GM19397 (cell line): ENCODE measurements around the gene GPSM3.
"Not testable (repeated sequence)": the region's sequence is repeated elsewhere in the genome, so short reads cannot be mapped to it uniquely, and the experiment has no call there.

Source experiments
- ATAC-seq: cut with Tn5 transposase; IDR thresholded peaks from one replicate; pipeline ENCODE4 v1.9.1; 2021; ENCODE audit warnings: mild to moderate bottlenecking, moderate library complexity; ENCODE audit not compliant: unreplicated experiment

The GPSM3 gene

DNA sequence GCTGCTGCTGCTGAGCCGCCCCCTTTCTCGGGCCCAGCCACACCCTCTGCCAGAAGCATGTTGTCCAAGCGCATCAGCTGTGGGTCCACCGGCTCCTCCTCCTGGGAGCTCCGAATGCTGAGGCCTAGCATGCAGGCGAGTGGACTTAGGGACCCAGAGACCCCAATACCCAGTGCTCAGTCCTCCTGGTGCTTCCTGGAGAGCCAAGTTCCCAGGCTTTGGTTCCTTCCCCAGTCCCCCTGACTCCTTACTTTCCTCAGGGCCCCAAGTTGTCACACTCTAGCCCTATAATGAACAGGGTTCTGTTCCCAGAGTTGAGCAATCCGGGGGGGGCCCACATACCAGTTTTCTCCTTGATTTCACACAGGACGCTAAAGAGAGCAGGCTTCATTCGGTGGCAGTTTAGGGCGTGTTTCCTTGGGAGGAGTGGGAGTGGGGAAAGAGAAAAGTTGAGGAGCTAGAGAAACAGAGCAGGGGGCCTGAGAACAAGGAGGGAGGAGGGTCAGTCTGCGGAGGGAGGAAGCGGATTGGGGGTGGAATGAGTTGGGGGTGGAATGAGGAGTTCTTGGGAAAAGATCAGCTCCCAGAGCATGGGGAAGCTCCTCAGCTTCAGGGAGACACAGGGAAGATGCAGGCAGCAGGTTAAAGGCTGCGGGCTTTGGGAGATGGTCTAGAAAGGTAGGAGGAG lies 3.9 kb downstream of the GPSM3 start:
- no peak for ATAC-seq

DNA sequence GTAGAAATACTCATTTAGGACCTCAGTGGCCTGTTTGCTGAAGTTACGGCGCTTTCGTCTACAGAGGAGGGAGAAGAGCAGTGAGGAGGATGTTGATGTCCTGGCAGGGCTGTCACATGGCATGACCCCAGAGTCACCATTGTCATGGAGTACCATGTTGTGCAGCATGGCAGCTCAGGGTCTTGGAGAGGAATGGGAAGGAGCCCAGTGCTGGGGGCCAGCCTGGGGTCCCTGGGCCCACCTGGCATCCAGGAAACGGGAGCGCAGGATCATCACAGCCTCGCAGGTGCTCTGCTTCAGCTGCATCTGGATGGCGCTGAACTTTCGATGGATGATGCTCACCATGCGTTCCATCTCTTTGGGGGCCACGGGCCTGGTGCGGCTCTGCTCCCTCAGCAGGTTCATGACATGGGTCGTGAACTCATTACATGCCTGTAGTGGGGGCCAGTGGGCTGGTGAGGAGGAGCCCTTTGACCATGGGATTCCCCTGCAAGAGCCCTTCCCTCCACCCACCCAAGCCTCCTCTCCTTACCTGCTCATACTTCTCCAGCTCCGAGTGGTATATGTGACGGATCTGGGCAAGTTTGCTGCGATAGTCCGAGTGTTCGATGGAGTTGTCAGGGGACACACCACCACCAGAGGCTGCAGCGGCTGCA lies 4.6 kb downstream of the GPSM3 start:
- ATAC-seq = not testable (repeated sequence)

DNA sequence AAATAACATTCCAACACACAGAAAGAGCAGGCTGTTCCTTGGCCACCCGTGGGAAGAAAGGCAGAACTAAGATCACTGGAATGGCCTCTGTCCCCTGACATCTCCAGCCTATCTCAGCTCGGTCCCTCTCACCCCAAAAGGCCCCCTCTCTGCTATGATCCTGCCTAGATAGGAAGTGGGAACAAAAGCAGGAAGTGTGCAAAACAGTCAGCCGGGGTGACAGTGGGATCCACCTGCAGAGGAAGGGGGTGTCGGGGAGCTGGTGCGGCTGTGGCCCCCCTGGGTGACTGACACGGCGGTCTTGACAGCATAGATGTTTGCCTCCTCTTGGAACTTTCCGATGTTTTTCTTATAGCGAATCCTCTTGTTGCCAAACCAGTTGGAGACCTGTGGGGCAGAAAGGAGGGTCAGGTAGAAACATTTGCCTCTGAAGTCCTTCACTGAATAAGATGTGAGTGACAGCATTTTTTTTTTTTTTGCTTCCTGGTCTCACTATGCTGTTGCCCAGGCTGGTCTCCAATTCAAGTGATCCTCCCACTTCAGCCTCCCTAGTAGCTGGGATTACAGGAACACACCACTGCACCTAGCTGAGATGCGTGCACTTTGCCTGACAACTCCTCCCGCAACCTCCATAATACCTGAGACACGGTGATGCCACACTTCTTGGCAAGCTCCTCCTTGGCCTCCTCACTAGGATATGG lies 5.3 kb downstream of the GPSM3 start:
- no peak for ATAC-seq

DNA sequence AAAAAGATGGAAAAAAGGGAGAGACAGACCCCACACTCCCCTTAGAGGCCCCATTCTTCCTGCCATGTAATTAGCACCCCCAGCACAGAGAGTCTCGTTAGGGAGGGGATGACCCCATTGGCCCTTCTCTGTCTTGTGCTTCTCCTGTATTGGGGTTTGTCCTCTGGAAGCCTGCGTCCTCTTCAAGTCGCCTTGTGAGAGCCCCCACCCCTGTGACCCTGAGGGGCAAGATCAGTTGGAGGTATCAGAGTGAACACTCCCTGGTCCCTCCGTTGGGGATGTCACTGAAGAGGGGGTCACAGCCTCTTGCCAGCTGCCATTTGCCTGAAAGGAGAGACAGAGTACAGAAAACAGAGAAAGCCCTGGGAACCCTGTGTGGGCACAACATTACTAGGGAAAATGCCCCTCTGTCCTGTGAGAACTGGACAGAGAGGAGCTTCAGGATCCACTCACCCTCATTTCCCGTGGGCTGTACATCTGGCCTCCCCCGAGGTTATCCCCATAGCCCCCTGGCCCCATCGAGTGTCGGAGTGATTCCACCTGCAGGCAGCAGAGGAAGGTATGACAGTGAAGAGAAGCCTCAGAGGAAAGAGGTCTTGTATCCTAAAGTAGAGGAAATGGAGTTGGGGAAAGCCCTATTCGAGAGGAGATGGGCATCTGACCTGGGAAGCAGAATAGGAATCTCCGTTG lies 6.1 kb downstream of the GPSM3 start:
- ATAC-seq = not testable (repeated sequence)

DNA sequence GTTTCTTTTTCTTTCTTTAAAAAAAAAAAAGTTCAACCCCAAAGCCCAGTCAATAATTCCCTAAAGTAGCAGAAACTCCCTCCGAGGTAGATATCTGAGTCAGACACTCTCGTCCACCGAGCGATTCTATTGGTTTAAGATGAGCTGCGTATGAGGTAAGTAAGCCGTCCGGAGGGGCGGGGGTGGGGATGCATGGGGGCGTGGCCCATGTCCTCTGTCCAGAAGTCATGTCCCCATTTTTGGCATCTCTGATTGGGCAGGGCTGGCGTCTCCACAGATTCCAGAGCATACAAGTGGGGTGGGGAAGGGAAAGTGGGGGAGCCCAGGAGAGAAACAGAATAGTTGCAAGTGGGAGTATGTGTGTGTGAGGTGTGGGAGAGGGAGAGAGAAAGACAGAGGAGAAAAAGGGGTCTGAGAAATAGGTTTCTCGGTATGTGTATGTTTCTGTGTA lies 6.7 kb downstream of the GPSM3 start:
- not testable (repeated sequence) for ATAC-seq

DNA sequence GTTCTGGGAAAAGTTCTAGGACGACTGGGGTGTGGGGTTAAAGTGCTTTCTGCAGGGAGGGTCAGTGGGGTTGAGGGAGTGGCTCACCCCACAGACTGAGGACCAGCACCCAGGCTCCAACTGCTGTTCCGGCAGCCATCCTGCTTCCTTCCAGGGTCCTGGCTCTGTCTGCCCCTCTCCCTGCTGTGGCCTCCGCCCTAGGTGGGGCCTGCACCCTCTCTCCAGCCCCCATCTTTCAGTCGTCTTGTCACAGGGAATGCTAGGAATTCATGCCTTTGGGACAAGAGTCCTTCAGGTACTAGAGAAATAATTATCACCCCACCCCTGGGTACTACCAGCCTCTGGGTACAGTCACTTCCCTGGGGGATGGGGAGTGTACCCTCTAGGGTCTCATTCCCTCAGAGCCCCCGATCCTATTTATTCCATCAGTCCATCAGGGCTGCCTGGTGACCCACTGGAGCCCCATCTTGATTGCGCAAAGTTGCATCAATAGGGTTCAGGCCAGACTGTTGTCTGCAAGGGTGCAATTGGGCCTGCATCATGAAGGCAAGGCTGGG lies 8.3 kb downstream of the GPSM3 start, which contains the start of gene AGER:
TSS of gene AGER (minus strand) at position 170 of the 557 bp plus-strand sequence. CDS start at position 139, 31 bp downstream.
- no peak for ATAC-seq

DNA sequence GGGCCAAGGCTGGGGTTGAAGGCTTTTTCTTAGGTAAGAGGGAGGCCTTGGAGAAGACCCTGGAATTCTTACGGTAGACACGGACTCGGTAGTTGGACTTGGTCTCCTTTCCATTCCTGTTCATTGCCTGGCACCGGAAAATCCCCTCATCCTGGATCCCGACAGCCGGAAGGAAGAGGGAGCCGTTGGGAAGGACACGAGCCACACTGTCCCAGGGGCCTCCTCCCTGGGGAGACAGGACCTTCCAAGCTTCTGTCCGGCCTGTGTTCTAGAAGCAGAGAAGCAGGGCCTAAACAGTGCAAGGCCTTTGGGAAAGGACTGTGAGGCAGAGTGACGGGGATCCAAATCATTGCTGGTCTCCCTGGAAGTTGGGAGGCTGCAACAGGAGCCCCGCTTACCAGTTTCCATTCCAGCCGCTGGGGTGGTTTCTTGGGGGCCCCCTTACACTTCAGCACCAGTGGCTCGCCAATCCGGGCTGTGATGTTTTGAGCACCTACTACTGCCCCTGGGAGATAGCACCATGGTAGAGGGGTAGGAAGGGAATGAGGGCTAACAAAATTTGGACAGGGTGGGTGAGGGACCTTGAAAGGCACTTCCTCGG lies 8.9 kb downstream of the GPSM3 start:
- no peak for ATAC-seq

DNA sequence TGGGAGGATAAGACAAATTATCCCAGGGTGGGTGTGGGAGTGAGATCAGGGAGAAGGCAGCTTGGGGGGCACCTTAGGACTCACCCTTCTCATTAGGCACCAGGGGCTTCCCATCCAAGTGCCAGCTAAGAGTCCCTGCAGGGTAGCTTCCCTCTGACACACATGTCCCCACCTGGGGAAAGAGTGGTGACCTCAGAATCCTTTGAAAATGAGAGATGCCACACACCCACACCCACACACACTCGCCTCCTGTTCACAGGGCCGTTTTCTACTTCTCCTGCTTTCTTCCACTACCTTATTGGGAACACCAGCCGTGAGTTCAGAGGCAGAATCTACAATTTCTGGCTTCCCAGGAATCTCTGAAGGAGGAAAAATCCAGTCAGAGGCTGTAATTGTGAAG lies 9.4 kb downstream of the GPSM3 start:
- ATAC-seq = no peak

DNA sequence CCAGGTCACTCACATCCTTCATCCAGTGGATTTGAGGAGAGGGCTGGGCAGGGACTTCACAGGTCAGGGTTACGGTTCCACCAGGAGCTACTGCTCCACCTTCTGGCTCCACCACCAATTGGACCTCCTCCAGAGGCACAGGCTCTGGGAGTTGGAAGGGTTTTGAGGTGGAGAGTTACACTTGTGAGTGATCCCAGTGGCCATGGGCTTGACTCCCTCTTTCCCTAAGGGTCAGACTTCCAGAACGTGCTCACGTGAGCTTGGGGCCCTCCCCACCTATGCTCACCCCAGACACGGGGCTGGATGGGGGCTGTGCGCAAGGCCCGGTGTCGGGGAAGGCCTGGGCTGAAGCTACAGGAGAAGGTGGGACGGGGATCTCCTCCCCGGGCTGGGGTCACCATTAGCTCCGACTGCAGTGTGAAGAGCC lies 9.9 kb downstream of the GPSM3 start:
- ATAC-seq = no peak

DNA sequence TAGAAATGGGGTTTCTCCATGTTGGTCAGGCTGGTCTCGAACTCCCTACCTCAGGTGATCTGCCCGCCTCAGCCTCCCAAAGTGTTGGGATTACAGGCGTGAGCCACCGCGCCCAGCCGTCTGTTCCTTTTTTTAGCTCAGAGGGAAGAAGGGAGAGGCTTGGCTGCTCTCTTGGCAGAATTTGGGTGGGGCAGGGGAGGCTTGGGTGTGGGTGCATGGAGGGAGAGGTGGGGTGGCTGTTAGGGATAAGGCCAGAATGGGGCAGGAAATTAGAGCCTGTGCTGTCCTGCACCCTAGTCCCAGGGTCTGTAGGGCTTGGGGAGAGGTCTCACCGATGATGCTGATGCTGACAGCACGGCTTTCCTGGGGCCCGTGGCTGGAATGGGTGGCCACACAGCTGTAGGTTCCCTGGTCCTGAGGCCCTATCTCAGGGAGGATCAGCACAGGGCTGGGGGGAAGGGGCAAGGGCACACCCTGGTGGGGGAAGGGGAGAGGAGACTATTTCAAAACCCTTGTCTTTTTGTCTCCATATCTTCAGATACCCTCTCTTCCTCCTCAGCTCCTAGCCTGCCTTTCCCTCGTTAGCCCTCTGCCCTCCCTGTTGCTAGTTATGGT lies 10.4 kb downstream of the GPSM3 start:
- ATAC-seq = no peak

DNA sequence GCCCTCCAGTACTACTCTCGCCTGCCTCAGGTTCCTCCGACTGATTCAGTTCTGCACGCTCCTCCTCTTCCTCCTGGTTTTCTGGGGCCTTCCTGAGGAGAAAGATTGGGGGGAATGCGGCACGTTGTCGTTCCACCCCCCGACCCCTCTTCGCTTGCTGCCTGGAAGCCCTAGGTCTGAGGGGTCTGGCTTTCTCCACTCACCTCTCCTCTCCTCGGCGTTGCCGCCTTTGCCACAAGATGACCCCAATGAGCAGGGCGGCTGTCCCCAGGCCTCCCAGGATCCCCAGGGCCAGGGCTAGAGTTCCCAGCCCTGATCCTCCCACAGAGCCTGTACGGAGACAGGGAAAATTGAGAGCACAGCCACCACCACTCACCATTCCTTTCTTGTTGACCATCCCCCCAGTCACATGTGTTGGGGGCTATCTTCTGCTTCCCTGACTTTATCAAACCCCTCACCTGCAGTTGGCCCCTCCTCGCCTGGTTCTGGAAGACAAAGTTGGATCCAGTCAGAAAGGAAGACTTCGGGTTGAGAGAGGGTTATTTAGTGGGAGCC lies 11.2 kb downstream of the GPSM3 start:
- no peak for ATAC-seq

DNA sequence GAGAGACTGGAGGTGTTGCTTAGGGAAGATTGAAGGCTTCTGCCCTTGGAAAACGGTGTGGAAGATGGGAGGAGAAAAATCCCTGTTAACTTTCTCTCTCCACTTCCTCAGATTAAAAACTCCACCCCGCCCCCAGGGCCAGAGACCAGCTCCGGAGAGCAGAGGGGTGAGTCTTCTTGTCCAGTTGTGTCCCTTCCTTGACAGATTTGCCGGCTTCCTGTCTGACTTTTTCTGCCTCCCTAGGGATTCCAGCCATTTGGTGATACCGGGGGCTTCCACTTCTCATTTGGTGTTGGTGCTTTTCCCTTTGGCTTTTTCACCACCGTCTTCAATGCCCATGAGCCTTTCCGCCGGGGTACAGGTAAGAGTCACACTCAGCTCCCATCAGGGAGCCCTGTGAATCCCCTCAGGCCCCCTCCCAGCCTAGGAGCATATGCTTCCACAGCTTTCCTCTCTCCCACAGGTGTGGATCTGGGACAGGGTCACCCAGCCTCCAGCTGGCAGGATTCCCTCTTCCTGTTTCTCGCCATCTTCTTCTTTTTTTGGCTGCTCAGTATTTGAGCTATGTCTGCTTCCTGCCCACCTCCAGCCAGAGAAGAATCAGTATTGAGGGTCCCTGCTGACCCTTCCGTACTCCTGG lies 12.6 kb downstream of the GPSM3 start:
- no peak for ATAC-seq

DNA sequence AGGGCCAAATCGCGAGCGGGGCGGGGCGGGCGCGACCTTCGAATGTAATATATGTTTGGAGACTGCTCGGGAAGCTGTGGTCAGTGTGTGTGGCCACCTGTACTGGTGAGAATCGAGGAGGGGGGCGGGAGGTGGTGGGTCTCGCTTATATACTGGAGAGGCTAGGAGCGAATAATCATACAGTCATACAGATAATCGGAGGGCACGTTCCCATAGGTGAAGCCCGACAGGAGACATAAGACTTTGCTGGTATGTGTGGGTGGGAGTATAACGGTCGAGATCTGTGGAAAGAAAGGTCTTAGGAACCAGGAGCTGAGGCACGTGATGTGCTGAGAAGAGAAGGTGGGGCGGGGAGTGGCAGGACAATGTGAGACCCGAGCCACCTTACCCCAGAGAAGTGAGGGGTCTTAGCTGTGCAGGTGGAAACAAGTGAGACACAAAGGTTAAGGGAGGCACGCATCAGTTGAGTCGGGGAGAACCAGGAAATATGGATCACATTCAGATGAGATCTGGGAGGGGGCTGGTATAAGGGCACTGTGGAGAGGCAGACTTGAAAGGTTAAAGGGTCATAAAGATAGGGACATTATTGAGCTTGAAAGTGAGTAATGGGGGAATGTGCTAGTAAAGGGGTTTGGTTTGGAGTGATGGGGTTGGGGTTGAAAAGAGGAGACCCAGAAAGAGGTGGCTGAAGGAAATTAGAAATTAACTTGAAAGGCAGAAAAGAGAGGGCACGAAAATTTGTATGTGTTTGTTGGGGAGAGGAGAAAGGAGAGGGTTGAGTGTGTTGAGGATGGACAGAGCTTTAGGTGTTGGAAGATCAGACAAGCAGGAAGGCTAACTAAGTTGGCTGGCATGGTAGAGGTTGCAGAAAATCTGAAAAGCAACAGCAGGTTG lies 13.6 kb downstream of the GPSM3 start:
- ATAC-seq = no peak

DNA sequence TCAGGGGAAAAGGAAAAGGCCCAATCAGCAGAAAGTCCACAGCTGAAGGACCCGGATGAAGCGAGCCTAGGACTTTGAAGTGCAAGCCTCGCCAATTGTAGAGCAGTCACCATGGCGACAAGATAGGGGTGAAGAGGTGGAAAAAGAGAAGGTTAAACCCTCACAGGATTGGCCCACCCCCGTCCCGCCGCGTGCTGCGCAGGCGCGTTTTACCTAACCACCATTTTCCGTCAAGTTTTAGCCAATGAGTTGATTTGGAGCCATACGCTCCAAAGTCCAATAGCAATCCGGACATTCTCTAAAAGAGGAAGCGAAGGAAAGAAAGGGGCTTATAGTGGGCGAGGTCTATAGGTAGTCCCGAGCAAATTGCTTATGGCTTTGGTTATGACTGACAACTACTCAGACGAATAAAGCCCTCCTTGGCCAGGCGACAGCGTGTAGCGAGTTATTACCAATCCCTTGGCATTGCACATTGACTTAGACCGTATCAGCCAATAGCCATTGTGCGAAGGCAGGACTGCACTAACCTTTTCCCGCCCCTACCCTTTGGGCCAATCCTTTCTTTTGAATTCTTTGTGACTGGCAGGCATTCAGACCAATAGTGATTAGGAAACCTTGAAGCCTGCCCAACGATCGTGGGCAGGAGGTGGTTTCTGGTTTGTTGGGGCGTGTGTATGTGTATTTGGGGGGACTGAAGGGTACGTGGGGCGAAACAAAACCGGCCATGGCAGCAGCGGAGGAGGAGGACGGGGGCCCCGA lies 14.5 kb downstream of the GPSM3 start, which contains the start of gene RNF5:
TSS of gene RNF5 (plus strand) at position 618 of the 759 bp plus-strand sequence. CDS start at position 725, 107 bp downstream.
- peak; percentile 75 for ATAC-seq

DNA sequence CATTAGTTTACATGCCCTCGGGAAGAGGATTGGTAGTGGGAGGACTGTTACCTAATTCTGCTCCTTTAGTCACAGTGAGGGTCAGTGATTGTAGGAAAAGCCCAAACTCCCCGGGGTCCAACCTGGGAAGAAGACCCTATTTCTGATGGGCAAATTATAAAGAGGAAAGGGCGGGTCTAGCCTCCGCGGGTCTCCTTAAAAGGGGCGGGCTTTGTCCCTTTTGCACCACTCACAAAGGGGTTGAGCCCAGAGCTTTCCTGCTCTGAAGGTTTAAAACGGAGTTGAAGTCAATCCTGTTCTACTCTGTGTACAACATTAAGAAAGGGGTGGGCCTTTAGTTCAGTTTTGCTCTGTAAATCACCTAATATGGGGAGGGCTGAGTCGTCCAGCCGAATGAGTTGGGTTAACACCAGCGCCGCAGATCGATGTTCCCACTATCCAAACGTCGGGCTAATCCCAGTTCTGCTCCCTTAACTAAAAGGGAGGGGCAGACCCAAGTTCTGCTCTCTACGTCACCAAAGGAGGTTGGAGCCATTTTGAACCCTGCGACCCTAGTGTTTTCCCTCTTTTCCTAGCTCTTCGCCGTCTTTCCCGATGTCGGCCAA lies 15.2 kb downstream of the GPSM3 start:
- ATAC-seq = peak; percentile 2

DNA sequence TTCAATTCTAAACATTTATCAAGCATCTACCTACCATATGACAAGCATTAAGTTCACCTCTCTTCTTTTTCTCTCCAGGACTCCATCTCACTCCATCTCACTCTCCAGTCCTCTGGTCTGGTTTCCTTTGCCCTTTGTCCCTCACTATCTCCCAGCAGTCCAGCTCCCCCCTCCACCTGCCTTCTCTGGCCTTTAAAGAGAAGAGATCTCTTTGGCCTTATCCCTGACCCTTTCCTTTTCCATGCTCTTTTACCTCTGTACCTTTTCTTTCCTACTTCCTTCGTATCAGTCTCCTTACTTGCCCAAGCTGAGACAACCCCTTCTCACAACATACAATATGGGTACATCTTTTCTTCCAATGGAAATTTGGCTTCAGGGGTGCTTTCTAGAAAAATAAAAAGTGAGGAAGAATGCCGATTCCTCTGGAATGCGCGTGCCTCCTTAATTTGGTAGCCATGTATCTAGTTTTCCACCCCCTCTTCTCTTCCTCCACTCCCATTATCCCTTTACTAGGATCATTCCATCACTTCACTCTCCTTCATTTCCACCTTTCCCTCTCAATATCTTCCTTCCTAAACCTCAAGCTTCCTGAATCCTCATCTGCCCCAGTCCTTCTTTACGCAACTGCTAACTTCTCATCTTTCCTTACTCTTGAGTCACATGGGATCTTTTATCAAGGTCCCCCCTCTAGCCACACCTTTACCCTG lies 15.8 kb downstream of the GPSM3 start:
- ATAC-seq = no peak
